SK-N-MC (cell line): ENCODE results near the gene WDR72.

Experiments
- DNase-seq: peaks from one replicate; pipeline ENCODE4 v3.0.0-alpha.2; 2011; ENCODE audit warnings: low read depth, low spot score
- H3K27ac ChIP-seq: fragments of 200-600 bp; sonication (generic); 2 replicates; pipeline ENCODE4 v1.5.1; 2016; ENCODE audit warnings: mixed run types
- H3K36me3 ChIP-seq: fragments of 200-600 bp; sonication (generic); 2 replicates; pipeline ENCODE4 v1.6.1; 2017; ENCODE audit warnings: antibody characterized with exemption, low read length, mixed read lengths; ENCODE audit not compliant: insufficient read depth
- H3K4me3 ChIP-seq: fragments of 200-600 bp; sonication (generic); 2 replicates; pipeline ENCODE4 v1.5.1; 2016
- H3K9ac ChIP-seq: fragments of 200-600 bp; sonication (generic); 2 replicates; pipeline ENCODE4 v1.8.0; 2017; ENCODE audit warnings: mixed run types, mixed read lengths; ENCODE audit not compliant: insufficient read length
- H3K9me3 ChIP-seq: fragments of 200-600 bp; sonication (generic); 2 replicates; pipeline ENCODE4 v1.6.1; 2017; ENCODE audit warnings: low read depth, mild to moderate bottlenecking, antibody characterized with exemption, low read length, moderate library complexity, mixed read lengths
- EZH2 ChIP-seq: fragments of 200-600 bp; sonication (generic); IDR thresholded peaks from one replicate; pipeline ENCODE4 v1.6.1; 2017; ENCODE audit warnings: antibody characterized with exemption
- FOXP2 ChIP-seq: optimal IDR thresholded peaks from 2 replicates; pipeline ENCODE3; 2011; ENCODE audit warnings: mild to moderate bottlenecking, moderate library complexity; ENCODE audit not compliant: insufficient read depth; ENCODE audit errors: extremely low read length, control extremely low read depth
- POLR2AphosphoS5 ChIP-seq: IDR thresholded peaks from 2 replicates; pipeline ENCODE4 v1.6.1; 2012; ENCODE audit warnings: mild to moderate bottlenecking, low read depth, low read length, borderline replicate concordance

The WDR72 gene

DNA sequence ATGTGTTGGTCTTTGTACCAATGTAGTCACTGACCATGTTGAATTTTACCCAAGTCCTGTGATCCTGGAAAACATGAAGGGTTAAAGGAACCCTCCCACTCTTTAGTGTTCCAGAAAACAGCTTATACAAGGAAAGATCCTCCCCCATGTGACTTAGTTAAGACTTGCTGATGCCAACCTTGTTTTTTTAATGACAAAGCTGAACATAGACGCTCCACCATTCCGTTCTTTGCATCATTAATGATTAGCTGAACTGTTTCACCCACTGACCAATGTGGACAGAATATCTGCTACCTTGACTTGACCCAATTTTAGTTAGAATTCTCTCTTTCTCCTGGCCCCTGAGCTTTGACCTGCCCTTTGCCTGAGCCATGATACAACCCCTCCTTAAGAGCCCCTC, 3.5 kb upstream of the WDR72 start:
- H3K27ac ChIP-seq, result no peak overlapping the region
- no peak overlapping the region for H3K4me3 ChIP-seq
- H3K9me3 ChIP-seq, result no peaks in the 10 kb centered on the region
- TF ChIP-seq POLR2AphosphoS5 (no peak), FOXP2 (no peak), EZH2 (no peak)
- H3K36me3 ChIP-seq, result no peaks in the 10 kb centered on the region
- DNase-seq, result no peak
- H3K9ac ChIP-seq, result no peak overlapping the region

DNA sequence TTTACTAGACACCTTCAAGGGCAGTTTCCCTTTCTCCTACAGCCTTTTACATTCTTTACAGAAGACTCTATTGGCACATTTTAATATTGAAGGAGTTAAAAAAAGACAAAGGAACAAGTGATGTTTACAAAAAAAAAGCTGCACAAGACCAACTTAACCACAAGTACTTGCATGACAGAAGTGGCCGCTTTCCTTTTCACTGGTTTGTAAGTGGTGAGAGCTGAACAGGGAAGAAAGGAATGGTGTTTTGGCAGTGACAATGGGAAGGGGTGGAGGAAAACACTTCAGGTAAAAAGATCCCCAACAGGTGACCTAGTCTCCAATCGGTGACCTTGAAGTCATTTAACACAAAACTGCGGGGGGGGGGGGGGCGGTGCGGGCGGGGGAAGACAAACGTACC, 1.1 kb downstream of the WDR72 start:
- no peaks in the 10 kb centered on the region for H3K36me3 ChIP-seq
- no peak for TF ChIP-seq POLR2AphosphoS5
- no peak for TF ChIP-seq EZH2
- no peak for TF ChIP-seq FOXP2
- H3K9ac ChIP-seq, result no peak overlapping the region
- H3K27ac ChIP-seq, result no peak overlapping the region
- DNase-seq, result no peak
- no peaks in the 10 kb centered on the region for H3K9me3 ChIP-seq
- no peak overlapping the region for H3K4me3 ChIP-seq

DNA sequence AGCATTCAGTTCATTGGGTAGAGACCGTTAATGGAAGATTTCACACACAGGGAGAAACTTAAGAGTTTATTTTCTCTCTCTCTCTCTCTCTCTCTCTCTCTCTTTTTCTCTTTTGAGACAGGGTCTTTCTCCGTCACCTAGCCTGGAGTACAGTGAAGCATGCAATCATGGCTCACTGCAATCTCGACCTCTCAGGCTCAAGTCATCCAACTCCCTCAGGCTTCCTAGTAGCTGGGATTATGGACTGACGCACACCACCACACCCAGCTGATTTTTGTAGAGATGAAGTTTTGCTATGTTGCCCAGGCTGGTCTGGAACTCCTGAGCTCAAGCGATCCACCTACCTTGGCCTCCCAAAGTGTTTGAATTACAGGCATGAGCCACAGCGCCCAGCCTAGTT, 1.6 kb downstream of the WDR72 start:
- H3K27ac ChIP-seq, result no peak overlapping the region
- no peak overlapping the region for H3K4me3 ChIP-seq
- DNase-seq, result no peak
- no peaks in the 10 kb centered on the region for H3K36me3 ChIP-seq
- no peak for TF ChIP-seq EZH2
- H3K9ac ChIP-seq, result no peak overlapping the region
- H3K9me3 ChIP-seq, result no peaks in the 10 kb centered on the region

DNA sequence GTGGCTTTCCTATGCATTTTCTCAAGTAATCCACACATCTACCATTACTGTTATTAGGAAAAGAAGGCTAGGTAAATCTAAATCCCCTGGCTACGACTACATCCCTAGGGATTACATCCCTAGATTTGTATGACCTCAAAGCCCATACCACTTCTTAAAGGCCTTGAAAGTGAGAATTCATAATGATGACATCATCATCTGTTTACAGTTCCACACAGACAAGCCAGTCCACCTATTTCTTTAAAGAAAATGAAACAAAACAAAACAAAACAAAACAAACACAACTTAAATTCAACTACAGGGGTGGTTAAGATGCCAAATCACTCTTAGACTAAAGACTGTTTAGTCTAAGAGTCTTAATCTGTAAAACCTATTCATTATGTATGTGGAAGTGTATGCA, 5.7 kb downstream of the WDR72 start:
- TF ChIP-seq POLR2AphosphoS5, result no peak
- TF ChIP-seq EZH2, result no peak
- no peak for TF ChIP-seq FOXP2
- no peak overlapping the region for H3K9ac ChIP-seq

DNA sequence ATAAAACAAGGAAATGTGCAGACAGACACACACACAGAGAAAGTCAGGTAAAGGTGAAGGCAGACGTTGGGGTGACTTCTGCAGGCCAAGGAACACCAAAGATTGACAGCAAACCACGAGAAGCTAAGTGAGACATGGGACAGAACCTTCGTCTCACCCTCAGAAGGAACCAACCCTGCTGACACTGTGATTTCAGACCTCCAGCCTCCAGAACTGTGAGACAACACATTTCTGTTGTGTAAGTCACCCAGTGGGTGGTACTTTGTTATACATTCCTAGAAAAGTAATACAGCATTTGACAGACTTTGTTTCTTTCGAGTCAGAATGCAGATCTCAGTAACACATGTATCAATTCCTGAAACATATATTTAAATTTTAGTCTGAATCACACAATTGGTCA, 7.1 kb downstream of the WDR72 start:
- Histone ChIP-seq H3K4me3 (no peak overlapping the region), H3K9me3 (no peaks in the 10 kb centered on the region), H3K27ac (no peak overlapping the region), H3K36me3 (no peaks in the 10 kb centered on the region), H3K9ac (no peak overlapping the region)
- TF ChIP-seq FOXP2 (no peak), POLR2AphosphoS5 (no peak), EZH2 (no peak)
- no peak for DNase-seq

More for the DNA sequence above, 5.7 kb downstream of the WDR72 start:
- H3K4me3 ChIP-seq, result no peak overlapping the region
- H3K9me3 ChIP-seq, result no peaks in the 10 kb centered on the region
- H3K36me3 ChIP-seq, result no peaks in the 10 kb centered on the region
- DNase-seq, result no peak
- H3K27ac ChIP-seq, result no peak overlapping the region

DNA sequence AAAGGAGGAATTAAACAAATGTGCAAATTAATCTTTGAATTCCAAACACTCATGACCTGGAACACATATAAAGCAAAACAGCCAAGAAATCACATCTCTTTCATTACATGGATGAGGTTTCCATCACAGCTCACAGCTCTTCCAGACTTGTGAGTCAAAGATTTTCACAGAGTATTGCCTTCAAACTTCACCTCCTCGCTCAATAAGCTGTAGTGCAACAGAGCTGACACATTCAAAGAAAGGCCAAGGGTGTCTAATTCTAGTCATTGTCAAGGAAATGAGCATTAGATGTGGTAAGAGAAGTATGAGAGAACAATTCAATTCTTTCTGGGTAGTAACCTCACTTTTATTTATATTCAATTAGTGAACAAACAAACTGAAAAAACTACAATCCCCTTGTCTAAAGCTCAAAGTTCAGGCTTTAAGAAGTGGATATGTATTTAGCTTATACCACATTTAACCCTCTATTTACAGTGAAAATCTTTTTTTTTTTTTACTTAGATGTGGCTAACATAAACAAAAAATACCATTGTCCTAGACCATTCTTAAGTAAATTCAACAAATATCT, 11.9 kb downstream of the WDR72 start:
- TF ChIP-seq EZH2 (no peak), FOXP2 (no peak), POLR2AphosphoS5 (no peak)
- Histone ChIP-seq H3K36me3 (no peaks in the 10 kb centered on the region), H3K9me3 (no peaks in the 10 kb centered on the region), H3K9ac (no peak overlapping the region), H3K4me3 (no peak overlapping the region), H3K27ac (no peak overlapping the region)
- DNase-seq, result no peak

DNA sequence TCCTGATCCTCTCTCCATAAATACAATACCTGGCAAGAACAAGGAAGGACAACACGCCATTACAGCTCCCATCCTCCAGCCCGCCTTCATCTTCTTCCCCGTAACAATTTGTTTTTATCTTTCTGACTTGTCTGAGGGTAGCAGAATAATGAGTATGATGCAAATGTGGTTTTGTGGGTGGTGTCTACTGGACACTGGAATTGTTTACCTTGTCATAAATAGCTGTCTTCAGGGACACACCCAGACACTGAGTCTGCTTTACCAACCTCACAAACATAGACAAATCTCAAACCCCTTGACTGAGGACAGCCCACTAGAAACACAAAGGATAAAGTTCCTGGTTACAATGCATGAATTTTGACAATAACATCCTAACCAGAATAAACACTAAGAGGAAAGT, 13.4 kb downstream of the WDR72 start:
- no peak for DNase-seq
- no peak for TF ChIP-seq EZH2
- TF ChIP-seq POLR2AphosphoS5, result no peak
- TF ChIP-seq FOXP2, result no peak
- H3K36me3 ChIP-seq, result no peaks in the 10 kb centered on the region

DNA sequence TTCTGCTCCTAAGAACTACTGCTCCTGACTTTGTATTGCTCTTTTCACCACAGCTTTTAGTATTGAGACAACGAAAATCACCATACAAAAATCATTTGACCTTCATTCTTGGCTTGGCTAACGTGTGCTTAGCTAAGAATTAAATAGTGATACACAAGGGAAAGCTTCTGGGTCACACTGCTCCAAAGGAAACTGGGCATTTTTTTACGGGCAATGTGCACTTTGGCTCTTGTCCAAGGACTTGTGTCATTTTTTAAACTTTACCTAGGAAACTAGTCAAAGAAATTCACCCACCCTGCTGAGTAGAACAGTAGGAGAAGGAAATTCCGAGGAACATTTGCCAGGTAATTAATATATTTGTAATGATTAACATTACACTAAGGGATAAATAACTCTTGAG, 19.8 kb downstream of the WDR72 start:
- Histone ChIP-seq H3K36me3 (no peaks in the 10 kb centered on the region), H3K9ac (no peak overlapping the region), H3K4me3 (no peak overlapping the region), H3K9me3 (no peaks in the 10 kb centered on the region), H3K27ac (no peak overlapping the region)
- no peak for DNase-seq
- TF ChIP-seq FOXP2 (no peak), EZH2 (no peak), POLR2AphosphoS5 (no peak)

More for the DNA sequence above, 13.4 kb downstream of the WDR72 start:
- no peak overlapping the region for H3K27ac ChIP-seq
- H3K9ac ChIP-seq, result no peak overlapping the region
- no peaks in the 10 kb centered on the region for H3K9me3 ChIP-seq
- H3K4me3 ChIP-seq, result no peak overlapping the region

DNA sequence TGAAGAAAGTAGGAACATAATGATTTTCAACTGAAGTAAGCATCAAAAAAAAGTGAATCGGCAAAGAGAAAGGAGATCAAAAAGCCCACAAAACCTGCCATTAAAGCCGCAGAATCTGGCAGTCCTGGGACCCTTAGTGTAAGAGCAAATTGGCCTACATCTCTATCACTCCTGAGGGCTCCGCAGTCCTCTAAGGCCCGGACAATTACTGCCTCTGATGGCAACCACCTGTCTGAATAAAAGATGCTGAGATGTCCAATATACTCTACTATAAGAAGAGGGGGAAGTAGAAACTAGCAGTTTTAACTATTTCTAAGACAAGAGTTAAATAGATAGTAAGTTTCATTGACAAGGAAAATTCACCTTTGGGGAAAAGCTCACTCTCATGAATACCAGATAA, 20.3 kb downstream of the WDR72 start:
- Histone ChIP-seq H3K27ac (no peak overlapping the region), H3K36me3 (no peaks in the 10 kb centered on the region), H3K9ac (no peak overlapping the region), H3K4me3 (no peak overlapping the region), H3K9me3 (no peaks in the 10 kb centered on the region)
- no peak for DNase-seq
- no peak for TF ChIP-seq EZH2
- TF ChIP-seq POLR2AphosphoS5, result no peak
- no peak for TF ChIP-seq FOXP2
